Heart left ventricle (tissue), 16 donors: ENCODE data around the gene OPRD1. TPM values are rescaled to one million over a fixed set of nuclear protein-coding genes. Genes with fewer than 3 reads are reported as not detected.

Experiments
- ATAC-seq, 4 donors: fragments of 200-7000 bp; cut with Tn5 transposase; one replicate each; pipeline ENCODE4 v1.9.1; 2020 to 2022; ENCODE audit warnings: moderate library complexity in 4 of 4, mild to moderate bottlenecking in 3 of 4, moderate number of reproducible peaks in 1 of 4
- DNase-seq, 5 donors: peaks; one replicate each; pipeline ENCODE4 v3.0.0-alpha.2; 2020
- H3K27ac ChIP-seq, 12 donors: fragments of 200-600 bp; sonication (generic) in 4 of 12; one replicate each; pipeline versions ENCODE4 v1.5.0 to v1.8.0; 2016 to 2022; ENCODE audit warnings: mild to moderate bottlenecking in 2 of 12
- H3K27me3 ChIP-seq, 9 donors: fragments of 200-600 bp; sonication (generic) in 2 of 9; one replicate each; pipeline versions ENCODE4 v1.5.1 to v1.8.0; 2016 to 2022; ENCODE audit warnings: mild to moderate bottlenecking in 3 of 9
- H3K36me3 ChIP-seq, 9 donors: fragments of 200-600 bp; sonication (generic) in 2 of 9; one replicate each; pipeline versions ENCODE4 v1.5.0 to v1.8.0; 2018 to 2022; ENCODE audit warnings: mild to moderate bottlenecking in 2 of 9
- H3K4me1 ChIP-seq, 12 donors: fragments of 200-600 bp; sonication (generic) in 4 of 12; one replicate each; pipeline versions ENCODE4 v1.5.0 to v1.8.0; 2016 to 2022; ENCODE audit warnings: mild to moderate bottlenecking in 3 of 12
- H3K4me3 ChIP-seq, 12 donors: fragments of 200-600 bp; sonication (generic) in 4 of 12; one replicate each; pipeline versions ENCODE4 v1.5.0 to v1.8.0; 2017 to 2022; ENCODE audit warnings: mild to moderate bottlenecking in 9 of 12, moderate library complexity in 4 of 12
- H3K9me3 ChIP-seq, 12 donors: fragments of 200-600 bp; sonication (generic) in 4 of 12; one replicate each; pipeline versions ENCODE4 v1.5.0 to v1.8.0; 2016 to 2022; ENCODE audit warnings: mild to moderate bottlenecking in 1 of 12
- POLR2A ChIP-seq, 2 donors: fragments of 450-650 bp; IDR thresholded peaks; one replicate each; pipeline ENCODE4 v1.6.1; 2017; ENCODE audit warnings: antibody characterized with exemption in 2 of 2, mild to moderate bottlenecking in 2 of 2, moderate library complexity in 2 of 2
- WGBS, 4 donors: extraction: QIAGEN DNeasy Blood & Tissue Kit in 2 of 4; methylation state at CpG; one replicate each; pipeline versions ENCODE4 v1.1.5 to v1.1.7; 2013 to 2018; 5-methylcytosine and 5-hydroxymethylcytosine counted together
- intact Hi-C, 10 donors: fragments of 100-400 bp; cut with DNase I; formaldehyde crosslinking; loops; one replicate each; pipeline versions ENCODE4 v1.11.1 to v1.14.2; 2022
- polyA plus RNA-seq, 2 donors: library from polyadenylated mRNA; stranded (reverse); fragments of 200-250 nt; gene quantifications; one replicate each; pipeline ENCODE4 v1.2.3, GENCODE V29; 2013
- total RNA-seq, 9 donors: library from RNA; depleted of rRNA in 2 of 9; stranded (reverse); fragments of >200 nt in 2 of 9; fragmentation: NEBNext Ultra II Directional in 3 of 9; extraction: Animal tissue kit (Norgen Biotek cat#: 25700) in 3 of 9; gene quantifications; one replicate each; pipeline versions ENCODE4 v1.1.0 to v1.2.4, GENCODE V29; 2016 to 2023
- TF ChIP-seq, protein P1 (sequence below), 12 donors: fragments of 200-600 bp; sonication (generic) in 4 of 12; IDR thresholded peaks; one replicate each; pipeline versions ENCODE4 v1.5.0 to v1.8.0; 2018 to 2022; ENCODE audit warnings: antibody characterized with exemption in 12 of 12, mild to moderate bottlenecking in 5 of 12
- donor health status: ischemic (EF 13 %, LVEDD 7.1; RV severe dilation, severe dysfunction).
- donor health status: healthy with polysubstance abuse.
- donor health status: DM: no; HTN: yes; CAD: no.
- donor health status: DM: no; HTN: no; CAD: no.
- donor health status: ischemic (EF 25% LVEDD 6.9; RV normal size, moderate dysfunction).
- donor health status: ischemic (EF 25% LVEDD 5.7; RV mildly dilated, moderate dysfunction).
- donor health status: healthy.
- donor health status: DM: yes; HTN: yes; CAD: no.
- donor health status: ischemic (EF 35%, LVEDD 5.7; RV mildly dilated, moderate dysfunction).
- donor health status: nonischemic (EF 11% LVEDD 7.7; RV severe dilation, severe dysfunction).
- donor health status: DM: yes; HTN: yes; CAD: no.
- donor health status: PGD.
- donor health status: ischemic (EF 29% LVEDD 5.4; RV normal size, mild dysfunction).
- donor health status: nonischemic (EF 23%, LVEDD 6.1; RV moderate dilation, normal function).

OPRD1 gene
- total and polyA plus RNA-seq, 11 donors = under 0.01 to 0.02 (median 0.01) TPM; not detected in 7

DNA sequence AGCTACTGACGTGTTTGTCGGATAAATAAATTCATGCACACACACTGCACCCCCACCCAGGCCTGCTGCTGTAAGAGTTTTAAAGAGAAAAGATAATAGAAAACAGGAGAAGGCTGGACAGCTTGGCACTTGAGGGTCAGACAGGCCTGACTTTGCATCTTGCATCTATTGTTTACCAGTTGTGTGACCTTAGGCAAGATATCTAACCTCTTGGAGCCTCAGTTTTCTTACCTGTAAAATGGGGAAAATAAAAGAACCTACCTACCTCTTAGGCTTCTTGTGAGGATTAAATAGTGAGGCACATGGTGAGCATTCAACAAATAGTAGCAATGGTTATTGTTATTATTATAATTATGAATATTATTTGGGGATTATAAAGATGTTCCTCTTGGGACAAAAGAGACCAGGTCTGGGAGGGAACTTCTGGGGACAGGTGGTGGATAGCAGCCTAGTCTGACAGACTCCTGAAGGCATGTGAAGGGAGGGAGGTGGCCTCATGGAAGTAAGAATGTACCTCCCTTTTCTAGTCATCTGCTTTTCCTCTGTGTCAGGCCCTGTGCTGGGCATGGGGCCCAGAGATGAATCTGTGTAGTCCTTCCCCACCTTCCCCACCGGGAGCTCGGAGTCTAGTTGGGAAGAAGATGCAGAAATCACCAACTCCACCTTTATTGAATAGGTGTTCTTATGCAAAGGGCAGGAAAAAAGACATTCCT is 84.1 kb downstream of the OPRD1 start:
- intact Hi-C loops = no loop called here
- TF ChIP-seq, protein P1, sequence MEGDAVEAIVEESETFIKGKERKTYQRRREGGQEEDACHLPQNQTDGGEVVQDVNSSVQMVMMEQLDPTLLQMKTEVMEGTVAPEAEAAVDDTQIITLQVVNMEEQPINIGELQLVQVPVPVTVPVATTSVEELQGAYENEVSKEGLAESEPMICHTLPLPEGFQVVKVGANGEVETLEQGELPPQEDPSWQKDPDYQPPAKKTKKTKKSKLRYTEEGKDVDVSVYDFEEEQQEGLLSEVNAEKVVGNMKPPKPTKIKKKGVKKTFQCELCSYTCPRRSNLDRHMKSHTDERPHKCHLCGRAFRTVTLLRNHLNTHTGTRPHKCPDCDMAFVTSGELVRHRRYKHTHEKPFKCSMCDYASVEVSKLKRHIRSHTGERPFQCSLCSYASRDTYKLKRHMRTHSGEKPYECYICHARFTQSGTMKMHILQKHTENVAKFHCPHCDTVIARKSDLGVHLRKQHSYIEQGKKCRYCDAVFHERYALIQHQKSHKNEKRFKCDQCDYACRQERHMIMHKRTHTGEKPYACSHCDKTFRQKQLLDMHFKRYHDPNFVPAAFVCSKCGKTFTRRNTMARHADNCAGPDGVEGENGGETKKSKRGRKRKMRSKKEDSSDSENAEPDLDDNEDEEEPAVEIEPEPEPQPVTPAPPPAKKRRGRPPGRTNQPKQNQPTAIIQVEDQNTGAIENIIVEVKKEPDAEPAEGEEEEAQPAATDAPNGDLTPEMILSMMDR (IDR thresholded peaks at IDR 0.05) = no peak
- no peak for TF ChIP-seq POLR2A (IDR thresholded peaks at IDR 0.05)
- WGBS, 4 donors = 63 to 82% (median 68%) methylated on average over 4 of the region's 4 CpGs
- Histone ChIP-seq H3K27ac (no peak overlapping the region), H3K36me3 (no peaks in the 10 kb centered on the region), H3K4me3 (no peak overlapping the region), H3K27me3 (no peaks in the 10 kb centered on the region), H3K9me3 (no peaks in the 10 kb centered on the region), H3K4me1 (peaks cover 0 to 31% (median 15%) of the 10 kb centered on the region in 12 donors)
- ATAC-seq (peak in 3 of 4 donors; percentile 29 to 69 (median 38)), DNase-seq (no peak)

DNA sequence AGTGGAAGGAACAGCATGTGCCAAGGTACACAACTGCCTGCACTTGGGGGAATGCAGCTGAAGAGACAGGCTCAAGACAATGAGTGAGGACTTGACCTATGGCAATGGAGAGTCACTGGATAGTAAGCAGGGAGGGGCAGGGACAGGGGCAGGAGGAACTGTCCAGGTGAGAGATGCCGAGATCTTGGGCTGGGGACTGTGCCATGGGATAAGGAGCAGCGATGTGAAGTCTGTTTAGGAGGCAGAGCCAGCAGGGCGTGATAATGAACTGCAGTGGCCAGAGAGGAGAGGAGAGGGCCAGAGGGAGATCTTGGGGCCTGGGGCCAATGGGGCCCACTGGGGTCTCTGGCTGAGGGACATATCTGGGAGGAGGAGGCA is 84.6 kb downstream of the OPRD1 start:
- no peaks in the 10 kb centered on the region for H3K36me3 ChIP-seq
- H3K4me3 ChIP-seq = no peak overlapping the region
- no peak for ATAC-seq
- no peaks in the 10 kb centered on the region for H3K27me3 ChIP-seq
- 37 to 69% (median 51%) methylated on average over 3 of the region's 3 CpGs for WGBS, 4 donors
- intact Hi-C loops = no loop called here
- TF ChIP-seq, protein P1 (IDR thresholded peaks at IDR 0.05) = no peak
- no peak for TF ChIP-seq POLR2A (IDR thresholded peaks at IDR 0.05)
- no peak for DNase-seq
- H3K9me3 ChIP-seq = no peaks in the 10 kb centered on the region
- H3K4me1 ChIP-seq = peaks cover 0 to 31% (median 15%) of the 10 kb centered on the region in 12 donors
- no peak overlapping the region for H3K27ac ChIP-seq

DNA sequence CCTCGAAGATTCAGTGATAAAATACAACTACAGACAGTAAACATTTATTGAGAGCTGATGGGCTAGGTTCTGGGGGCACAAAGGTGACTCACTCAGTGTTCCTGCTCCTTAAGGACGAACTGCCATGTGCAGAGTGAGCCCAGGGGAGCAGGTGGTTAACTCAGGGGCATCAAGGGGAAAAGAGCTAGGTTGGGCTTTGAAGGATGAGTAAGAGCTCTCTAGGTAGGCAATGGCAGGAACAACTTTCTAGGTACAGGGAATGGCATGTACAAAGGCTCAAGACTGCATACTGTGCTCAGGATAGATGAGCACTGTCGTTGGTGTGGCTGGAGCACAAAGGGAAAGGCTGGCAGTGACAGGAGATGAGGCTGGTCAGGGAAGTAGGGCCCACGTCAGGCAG is 85.8 kb downstream of the OPRD1 start:
- Histone ChIP-seq H3K4me3 (no peak overlapping the region), H3K9me3 (no peaks in the 10 kb centered on the region), H3K4me1 (peaks cover 0 to 31% (median 15%) of the 10 kb centered on the region in 12 donors), H3K27ac (no peak overlapping the region), H3K36me3 (no peaks in the 10 kb centered on the region), H3K27me3 (no peaks in the 10 kb centered on the region)
- TF ChIP-seq, protein P1 (IDR thresholded peaks at IDR 0.05) = no peak
- no peak for TF ChIP-seq POLR2A (IDR thresholded peaks at IDR 0.05)
- no peak for ATAC-seq
- no peak for DNase-seq
- 80 to 90% (median 86%) methylated on average over 4 of the region's 4 CpGs for WGBS, 4 donors
- intact Hi-C loops = no loop called here

GRCh38 chr1:28898405-28898881 is 86.5 kb downstream of the OPRD1 start:
- intact Hi-C loops = no loop called here
- Histone ChIP-seq H3K4me3 (no peak overlapping the region), H3K27me3 (no peaks in the 10 kb centered on the region), H3K27ac (peak overlapping the region in 1 of 12 donors; percentile 19), H3K4me1 (peaks cover 0 to 31% (median 15%) of the 10 kb centered on the region in 12 donors), H3K9me3 (no peaks in the 10 kb centered on the region), H3K36me3 (no peaks in the 10 kb centered on the region)
- ATAC-seq (peak in 2 of 4 donors; percentile 37 to 44), DNase-seq (peak in 1 of 5 donors; percentile 58)
- no peak for TF ChIP-seq POLR2A (IDR thresholded peaks at IDR 0.05)
- TF ChIP-seq, protein P1 (IDR thresholded peaks at IDR 0.05) = no peak
- 39 to 52% (median 40%) methylated on average over 3 of the region's 3 CpGs for WGBS, 4 donors
